A673 (cell line): ENCODE measurements around the gene CAB39. TPM values are rescaled to one million over a fixed set of nuclear protein-coding genes. Genes with fewer than 3 reads are reported as not detected.

Experiments used
- BruUV-seq: library from RNA; stranded (reverse); fragments of 400-500 nt; replicated peaks from 2 replicates; lab custom pipeline; 2021; lab: Mats Ljungman, UMichigan
- CTCF ChIA-PET: fragments of 300-600 bp; sonication (Branson Sonifier 250); formaldehyde crosslinking; loops from one replicate; lab custom pipeline; 2022; ENCODE audit warnings: antibody characterized with exemption; lab: Charles Lee
- POLR2A ChIA-PET: fragments of 300-600 bp; sonication (Branson Sonifier 250); formaldehyde crosslinking; loops from one replicate; lab custom pipeline; 2022; ENCODE audit warnings: antibody characterized with exemption; ENCODE audit not compliant: low non-redundant PET; lab: Charles Lee
- DNase-seq: peaks from one replicate; pipeline ENCODE4 v3.0.0-alpha.2; 2015; ENCODE audit warnings: low spot score
- H3K27ac ChIP-seq: fragments of 200-600 bp; sonication (generic); 2 replicates; pipeline ENCODE4 v1.5.1; 2016; ENCODE audit warnings: mixed run types, low read depth, mild to moderate bottlenecking, mixed read lengths, antibody characterized with exemption, low read length; ENCODE audit not compliant: poor library complexity, severe bottlenecking
- H3K27me3 ChIP-seq: fragments of 200-600 bp; sonication (generic); replicated peaks from 2 replicates; pipeline ENCODE4 v1.6.1; 2017; ENCODE audit warnings: mixed run types, low read depth, mild to moderate bottlenecking, mixed read lengths, antibody characterized with exemption, low read length; ENCODE audit not compliant: insufficient read depth, poor library complexity
- H3K36me3 ChIP-seq: fragments of 200-600 bp; sonication (generic); 2 replicates; pipeline ENCODE4 v1.6.1; 2016; ENCODE audit warnings: mixed run types, mild to moderate bottlenecking, mixed read lengths, antibody characterized with exemption, low read length; ENCODE audit not compliant: insufficient read depth, poor library complexity, severe bottlenecking
- H3K4me1 ChIP-seq: fragments of 200-600 bp; sonication (generic); 2 replicates; pipeline ENCODE4 v1.6.1; 2017; ENCODE audit warnings: mixed run types, mild to moderate bottlenecking, mixed read lengths, antibody characterized with exemption, low read length; ENCODE audit not compliant: insufficient read depth, poor library complexity, severe bottlenecking
- H3K4me3 ChIP-seq: fragments of 200-600 bp; sonication (generic); 2 replicates; pipeline ENCODE4 v1.5.1; 2016; ENCODE audit warnings: low read depth, mixed run types, mild to moderate bottlenecking, mixed read lengths, low read length; ENCODE audit not compliant: poor library complexity, severe bottlenecking
- H3K9me3 ChIP-seq: fragments of 200-600 bp; sonication (generic); 2 replicates; pipeline ENCODE4 v1.6.1; 2016; ENCODE audit warnings: mixed run types, low read depth, mild to moderate bottlenecking, mixed read lengths, antibody characterized with exemption, low read length; ENCODE audit not compliant: poor library complexity, severe bottlenecking
- EZH2 ChIP-seq: fragments of 200-600 bp; sonication (generic); IDR thresholded peaks from 2 replicates; pipeline ENCODE4 v1.6.1; 2017; ENCODE audit warnings: borderline replicate concordance, low read depth, mild to moderate bottlenecking, mixed read lengths, antibody characterized with exemption, low read length; ENCODE audit not compliant: poor library complexity, severe bottlenecking
- intact Hi-C: fragments of 100-400 bp; cut with micrococcal nuclease; formaldehyde crosslinking; loops from one replicate; pipeline ENCODE4 v1.10.0; 2022; ENCODE audit not compliant: unreplicated experiment
- total RNA-seq: library from RNA; stranded (reverse); gene quantifications from 2 replicates; pipeline ENCODE4 v1.2.3, GENCODE V29; 2021
- TF ChIP-seq, protein P1 (sequence below): fragments of 300-800, 200-600 bp; sonication (generic); conservative IDR thresholded peaks from 2 replicates; pipeline ENCODE4 v1.5.1; 2017; ENCODE audit warnings: low read depth, mild to moderate bottlenecking, antibody characterized with exemption, low read length, moderate library complexity, mixed read lengths

Gene CAB39
- total RNA-seq, 1 experiment from 2014 or later, result 58.2 TPM

DNA sequence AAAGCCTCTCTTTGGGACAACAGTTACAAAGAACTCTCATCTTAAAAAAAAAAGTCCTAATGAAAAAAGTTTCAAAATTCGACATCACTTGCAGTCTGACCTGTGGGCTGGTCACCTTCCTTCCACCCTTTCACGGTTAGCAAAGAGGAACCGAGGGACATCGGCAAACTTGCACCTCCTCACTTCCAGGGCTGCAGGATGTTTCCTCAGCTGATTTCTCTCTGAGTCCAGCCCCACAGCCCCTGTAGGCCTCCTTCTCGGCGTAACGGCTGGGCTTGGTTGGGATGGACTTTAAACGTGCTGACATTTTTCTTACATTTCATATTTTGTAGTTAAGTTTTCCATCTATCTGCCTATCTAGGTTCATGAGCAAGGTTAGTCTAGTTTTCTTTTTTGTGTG, 5.7 kb upstream of the CAB39 start:
- intact Hi-C loops, result no loop called here
- Histone ChIP-seq H3K27ac (no peak overlapping the region), H3K4me1 (no peaks in the 10 kb centered on the region), H3K27me3 (no peaks in the 10 kb centered on the region), H3K9me3 (peaks cover 3% of the 10 kb centered on the region), H3K36me3 (no peaks in the 10 kb centered on the region), H3K4me3 (no peak overlapping the region)
- BruUV-seq, result no TSS peak
- no peak for TF ChIP-seq EZH2
- TF ChIP-seq, protein P1, sequence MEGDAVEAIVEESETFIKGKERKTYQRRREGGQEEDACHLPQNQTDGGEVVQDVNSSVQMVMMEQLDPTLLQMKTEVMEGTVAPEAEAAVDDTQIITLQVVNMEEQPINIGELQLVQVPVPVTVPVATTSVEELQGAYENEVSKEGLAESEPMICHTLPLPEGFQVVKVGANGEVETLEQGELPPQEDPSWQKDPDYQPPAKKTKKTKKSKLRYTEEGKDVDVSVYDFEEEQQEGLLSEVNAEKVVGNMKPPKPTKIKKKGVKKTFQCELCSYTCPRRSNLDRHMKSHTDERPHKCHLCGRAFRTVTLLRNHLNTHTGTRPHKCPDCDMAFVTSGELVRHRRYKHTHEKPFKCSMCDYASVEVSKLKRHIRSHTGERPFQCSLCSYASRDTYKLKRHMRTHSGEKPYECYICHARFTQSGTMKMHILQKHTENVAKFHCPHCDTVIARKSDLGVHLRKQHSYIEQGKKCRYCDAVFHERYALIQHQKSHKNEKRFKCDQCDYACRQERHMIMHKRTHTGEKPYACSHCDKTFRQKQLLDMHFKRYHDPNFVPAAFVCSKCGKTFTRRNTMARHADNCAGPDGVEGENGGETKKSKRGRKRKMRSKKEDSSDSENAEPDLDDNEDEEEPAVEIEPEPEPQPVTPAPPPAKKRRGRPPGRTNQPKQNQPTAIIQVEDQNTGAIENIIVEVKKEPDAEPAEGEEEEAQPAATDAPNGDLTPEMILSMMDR, result no peak
- CTCF ChIA-PET, result no interaction called here
- POLR2A ChIA-PET, result no interaction called here
- DNase-seq, result no peak

DNA sequence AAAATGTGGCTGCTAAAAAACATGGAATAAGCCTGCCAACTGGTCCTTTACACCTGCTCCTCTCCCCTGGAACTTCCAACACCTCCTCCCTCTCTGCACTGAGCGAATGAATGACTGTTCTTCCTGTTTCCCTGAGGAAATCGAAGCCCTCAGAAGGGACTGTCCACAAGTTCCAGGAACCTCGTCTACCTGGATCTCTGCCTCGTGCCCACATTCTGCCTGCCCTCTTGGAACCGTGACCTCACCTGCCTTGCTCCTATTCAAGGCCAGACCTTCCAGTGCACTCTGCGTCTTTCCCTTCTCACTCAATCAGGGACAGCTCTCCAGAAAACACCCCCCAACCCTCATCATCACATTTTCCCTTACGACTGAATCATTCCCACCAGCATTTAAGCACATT, 4.4 kb upstream of the CAB39 start:
- ChIA-PET POLR2A (no interaction called here), CTCF (no interaction called here)
- H3K36me3 ChIP-seq, result no peaks in the 10 kb centered on the region
- peaks cover 4% of the 10 kb centered on the region for H3K4me1 ChIP-seq
- no TSS peak for BruUV-seq
- intact Hi-C loops, result no loop called here
- H3K27ac ChIP-seq, result no peak overlapping the region
- TF ChIP-seq, protein P1, result no peak
- no peak for TF ChIP-seq EZH2
- no peak overlapping the region for H3K4me3 ChIP-seq
- H3K9me3 ChIP-seq, result no peaks in the 10 kb centered on the region
- no peak for DNase-seq
- no peaks in the 10 kb centered on the region for H3K27me3 ChIP-seq

DNA sequence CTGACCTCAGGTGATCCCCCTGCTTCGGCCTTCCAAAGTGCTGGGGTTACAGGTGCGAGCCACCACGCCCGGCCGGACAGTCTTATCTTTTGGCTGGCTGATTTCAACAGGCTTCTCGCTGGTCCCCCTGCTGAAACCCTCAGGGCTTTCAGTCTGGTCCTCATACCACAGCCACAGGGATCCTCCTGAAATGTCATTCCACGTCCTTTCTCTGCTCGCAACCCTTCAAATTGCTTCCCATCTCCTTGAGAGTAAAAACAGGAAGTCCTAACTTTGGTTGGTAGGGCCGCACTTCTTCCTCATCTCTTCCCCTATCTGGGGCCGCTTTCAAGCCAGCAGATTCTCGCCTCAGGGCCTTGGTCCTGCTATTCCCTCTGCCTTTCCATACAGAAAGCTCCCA, 1.4 kb upstream of the CAB39 start:
- BruUV-seq, result no TSS peak
- Histone ChIP-seq H3K4me3 (no peak overlapping the region), H3K9me3 (no peaks in the 10 kb centered on the region), H3K27me3 (no peaks in the 10 kb centered on the region), H3K36me3 (no peaks in the 10 kb centered on the region), H3K27ac (no peak overlapping the region), H3K4me1 (peaks cover 15% of the 10 kb centered on the region)
- ChIA-PET CTCF (no interaction called here), POLR2A (no interaction called here)
- intact Hi-C loops, result no loop called here
- no peak for TF ChIP-seq EZH2
- TF ChIP-seq, protein P1, result no peak
- DNase-seq, result no peak
